Measurements from ENCODE around the gene GPC6. TPM values are rescaled to one million over a fixed set of nuclear protein-coding genes. Genes with fewer than 3 reads are reported as not detected.

The GPC6 gene
- polyA plus RNA-seq, 4 donors: 0.22 to 45.0 (median 1.4) TPM

- Histone ChIP-seq H3K36me3 (ENCODE audit: control insufficient read depth in 3 of 3, insufficient read depth in 2 of 3, low read depth in 1 of 3, low read length in 3 of 3) (no peaks in the 10 kb centered on the region), H3K4me3 (ENCODE audit: low read depth in 1 of 3, low read length in 3 of 3) (no peak overlapping the region), H3K27ac (ENCODE audit: low read depth in 1 of 3, low read length in 2 of 3) (no peak overlapping the region), H3K9me3 (ENCODE audit: control insufficient read depth in 2 of 2, insufficient read depth in 1 of 2, low read depth in 1 of 2, low read length in 1 of 2) (no peaks in the 10 kb centered on the region), H3K27me3 (ENCODE audit: control insufficient read depth in 3 of 3, insufficient read depth in 3 of 3, low read length in 3 of 3) (no peaks in the 10 kb centered on the region), H3K4me1 (ENCODE audit: control insufficient read depth in 3 of 3, insufficient read depth in 2 of 3, low read depth in 1 of 3, low read length in 2 of 3) (no peaks in the 10 kb centered on the region)
- FAIRE-seq: no peak
- no peak for DNase-seq
- WGBS, 3 donors: 80 to 83% (median 80%) methylated on average over 3 of the region's 3 CpGs
Measured at GRCh38 chr13:93946994-93947393, 720.4 kb downstream of the GPC6 start.

- no peak for DNase-seq
Measured at GRCh38 chr13:93947651-93948050, 721.0 kb downstream of the GPC6 start.

GRCh38 chr13:93948162-93948922, 721.7 kb downstream of the GPC6 start:
- FAIRE-seq (no peak), DNase-seq (no peak)
- Histone ChIP-seq H3K36me3 (ENCODE audit: control insufficient read depth in 3 of 3, insufficient read depth in 2 of 3, low read depth in 1 of 3, low read length in 3 of 3) (no peaks in the 10 kb centered on the region), H3K4me1 (ENCODE audit: control insufficient read depth in 3 of 3, insufficient read depth in 2 of 3, low read depth in 1 of 3, low read length in 2 of 3) (no peaks in the 10 kb centered on the region), H3K4me3 (ENCODE audit: low read depth in 1 of 3, low read length in 3 of 3) (no peak overlapping the region), H3K27me3 (ENCODE audit: control insufficient read depth in 3 of 3, insufficient read depth in 3 of 3, low read length in 3 of 3) (no peaks in the 10 kb centered on the region), H3K27ac (ENCODE audit: low read depth in 1 of 3, low read length in 2 of 3) (no peak overlapping the region), H3K9me3 (ENCODE audit: control insufficient read depth in 2 of 2, insufficient read depth in 1 of 2, low read depth in 1 of 2, low read length in 1 of 2) (no peaks in the 10 kb centered on the region)
- 51 to 66% (median 59%) methylated on average over 2 of the region's 2 CpGs for WGBS, 3 donors

More at GRCh38 chr13:93947651-93948050, 721.0 kb downstream of the GPC6 start:
- H3K4me1 ChIP-seq (ENCODE audit: control insufficient read depth in 3 of 3, insufficient read depth in 2 of 3, low read depth in 1 of 3, low read length in 2 of 3): no peaks in the 10 kb centered on the region
- no peaks in the 10 kb centered on the region for H3K9me3 ChIP-seq (ENCODE audit: control insufficient read depth in 2 of 2, insufficient read depth in 1 of 2, low read depth in 1 of 2, low read length in 1 of 2)
- no peak overlapping the region for H3K4me3 ChIP-seq (ENCODE audit: low read depth in 1 of 3, low read length in 3 of 3)
- WGBS, 3 donors: 87 to 89% (median 89%) methylated on average over 5 of the region's 5 CpGs
- no peak overlapping the region for H3K27ac ChIP-seq (ENCODE audit: low read depth in 1 of 3, low read length in 2 of 3)
- no peaks in the 10 kb centered on the region for H3K27me3 ChIP-seq (ENCODE audit: control insufficient read depth in 3 of 3, insufficient read depth in 3 of 3, low read length in 3 of 3)
- H3K36me3 ChIP-seq (ENCODE audit: control insufficient read depth in 3 of 3, insufficient read depth in 2 of 3, low read depth in 1 of 3, low read length in 3 of 3): no peaks in the 10 kb centered on the region
- FAIRE-seq: no peak

- Histone ChIP-seq H3K36me3 (ENCODE audit: control insufficient read depth in 3 of 3, insufficient read depth in 2 of 3, low read depth in 1 of 3, low read length in 3 of 3) (no peaks in the 10 kb centered on the region), H3K9me3 (ENCODE audit: control insufficient read depth in 2 of 2, insufficient read depth in 1 of 2, low read depth in 1 of 2, low read length in 1 of 2) (no peaks in the 10 kb centered on the region), H3K27ac (ENCODE audit: low read depth in 1 of 3, low read length in 2 of 3) (no peak overlapping the region), H3K4me3 (ENCODE audit: low read depth in 1 of 3, low read length in 3 of 3) (no peak overlapping the region), H3K27me3 (ENCODE audit: control insufficient read depth in 3 of 3, insufficient read depth in 3 of 3, low read length in 3 of 3) (no peaks in the 10 kb centered on the region), H3K4me1 (ENCODE audit: control insufficient read depth in 3 of 3, insufficient read depth in 2 of 3, low read depth in 1 of 3, low read length in 2 of 3) (no peaks in the 10 kb centered on the region)
- no peak for DNase-seq
- FAIRE-seq: no peak
Measured at GRCh38 chr13:93951108-93951507, 724.5 kb downstream of the GPC6 start.

- Histone ChIP-seq H3K9me3 (ENCODE audit: control insufficient read depth in 2 of 2, insufficient read depth in 1 of 2, low read depth in 1 of 2, low read length in 1 of 2) (no peaks in the 10 kb centered on the region), H3K36me3 (ENCODE audit: control insufficient read depth in 3 of 3, insufficient read depth in 2 of 3, low read depth in 1 of 3, low read length in 3 of 3) (no peaks in the 10 kb centered on the region), H3K4me1 (ENCODE audit: control insufficient read depth in 3 of 3, insufficient read depth in 2 of 3, low read depth in 1 of 3, low read length in 2 of 3) (no peaks in the 10 kb centered on the region), H3K4me3 (ENCODE audit: low read depth in 1 of 3, low read length in 3 of 3) (no peak overlapping the region), H3K27me3 (ENCODE audit: control insufficient read depth in 3 of 3, insufficient read depth in 3 of 3, low read length in 3 of 3) (no peaks in the 10 kb centered on the region), H3K27ac (ENCODE audit: low read depth in 1 of 3, low read length in 2 of 3) (no peak overlapping the region)
- WGBS, 3 donors: 88 to 96% (median 91%) methylated on average over 1 of the region's 1 CpG
- DNase-seq (no peak), FAIRE-seq (no peak)
Measured at GRCh38 chr13:93951951-93952350, 725.3 kb downstream of the GPC6 start.

- 78 to 89% (median 82%) methylated on average over 1 of the region's 1 CpG for WGBS, 3 donors
- Histone ChIP-seq H3K36me3 (ENCODE audit: control insufficient read depth in 3 of 3, insufficient read depth in 2 of 3, low read depth in 1 of 3, low read length in 3 of 3) (no peaks in the 10 kb centered on the region), H3K9me3 (ENCODE audit: control insufficient read depth in 2 of 2, insufficient read depth in 1 of 2, low read depth in 1 of 2, low read length in 1 of 2) (peaks cover 0 to 2% of the 10 kb centered on the region in 2 donors), H3K4me1 (ENCODE audit: control insufficient read depth in 3 of 3, insufficient read depth in 2 of 3, low read depth in 1 of 3, low read length in 2 of 3) (no peaks in the 10 kb centered on the region), H3K4me3 (ENCODE audit: low read depth in 1 of 3, low read length in 3 of 3) (no peak overlapping the region), H3K27me3 (ENCODE audit: control insufficient read depth in 3 of 3, insufficient read depth in 3 of 3, low read length in 3 of 3) (no peaks in the 10 kb centered on the region), H3K27ac (ENCODE audit: low read depth in 1 of 3, low read length in 2 of 3) (no peak overlapping the region)
- FAIRE-seq (no peak), DNase-seq (no peak)
Measured at GRCh38 chr13:93953841-93954240, 727.2 kb downstream of the GPC6 start.

- no peak for FAIRE-seq
- H3K4me3 ChIP-seq (ENCODE audit: low read depth in 1 of 3, low read length in 3 of 3): no peak overlapping the region
- H3K27me3 ChIP-seq (ENCODE audit: control insufficient read depth in 3 of 3, insufficient read depth in 3 of 3, low read length in 3 of 3): no peaks in the 10 kb centered on the region
- no peak overlapping the region for H3K27ac ChIP-seq (ENCODE audit: low read depth in 1 of 3, low read length in 2 of 3)
- peak in 1 of 2 donors; percentile 9 for DNase-seq
- H3K36me3 ChIP-seq (ENCODE audit: control insufficient read depth in 3 of 3, insufficient read depth in 2 of 3, low read depth in 1 of 3, low read length in 3 of 3): no peaks in the 10 kb centered on the region
- peaks cover 0 to 2% of the 10 kb centered on the region in 2 donors for H3K9me3 ChIP-seq (ENCODE audit: control insufficient read depth in 2 of 2, insufficient read depth in 1 of 2, low read depth in 1 of 2, low read length in 1 of 2)
- H3K4me1 ChIP-seq (ENCODE audit: control insufficient read depth in 3 of 3, insufficient read depth in 2 of 3, low read depth in 1 of 3, low read length in 2 of 3): no peaks in the 10 kb centered on the region
Measured at GRCh38 chr13:93955904-93956303, 729.3 kb downstream of the GPC6 start.

GRCh38 chr13:93956426-93956825, 729.8 kb downstream of the GPC6 start:
- FAIRE-seq (no peak), DNase-seq (no peak)
- Histone ChIP-seq H3K4me1 (ENCODE audit: control insufficient read depth in 3 of 3, insufficient read depth in 2 of 3, low read depth in 1 of 3, low read length in 2 of 3) (no peaks in the 10 kb centered on the region), H3K4me3 (ENCODE audit: low read depth in 1 of 3, low read length in 3 of 3) (no peak overlapping the region), H3K9me3 (ENCODE audit: control insufficient read depth in 2 of 2, insufficient read depth in 1 of 2, low read depth in 1 of 2, low read length in 1 of 2) (peaks cover 0 to 2% of the 10 kb centered on the region in 2 donors), H3K27ac (ENCODE audit: low read depth in 1 of 3, low read length in 2 of 3) (no peak overlapping the region), H3K36me3 (ENCODE audit: control insufficient read depth in 3 of 3, insufficient read depth in 2 of 3, low read depth in 1 of 3, low read length in 3 of 3) (no peaks in the 10 kb centered on the region), H3K27me3 (ENCODE audit: control insufficient read depth in 3 of 3, insufficient read depth in 3 of 3, low read length in 3 of 3) (no peaks in the 10 kb centered on the region)
- 57 to 85% (median 73%) methylated on average over 2 of the region's 2 CpGs for WGBS, 3 donors

- no peaks in the 10 kb centered on the region for H3K36me3 ChIP-seq (ENCODE audit: control insufficient read depth in 3 of 3, insufficient read depth in 2 of 3, low read depth in 1 of 3, low read length in 3 of 3)
- FAIRE-seq (no peak), DNase-seq (no peak)
- 94 to 99% (median 96%) methylated on average over 2 of the region's 2 CpGs for WGBS, 3 donors
- H3K4me1 ChIP-seq (ENCODE audit: control insufficient read depth in 3 of 3, insufficient read depth in 2 of 3, low read depth in 1 of 3, low read length in 2 of 3): no peaks in the 10 kb centered on the region
- peaks cover 0 to 2% of the 10 kb centered on the region in 2 donors for H3K9me3 ChIP-seq (ENCODE audit: control insufficient read depth in 2 of 2, insufficient read depth in 1 of 2, low read depth in 1 of 2, low read length in 1 of 2)
- no peaks in the 10 kb centered on the region for H3K27me3 ChIP-seq (ENCODE audit: control insufficient read depth in 3 of 3, insufficient read depth in 3 of 3, low read length in 3 of 3)
- H3K4me3 ChIP-seq (ENCODE audit: low read depth in 1 of 3, low read length in 3 of 3): no peak overlapping the region
- H3K27ac ChIP-seq (ENCODE audit: low read depth in 1 of 3, low read length in 2 of 3): no peak overlapping the region
Measured at GRCh38 chr13:93957371-93957770, 730.8 kb downstream of the GPC6 start.

Data from small intestine (tissue), 7 donors.